Stimulated activated CD4-positive, alpha-beta T cell treated with anti-CD3 and anti-CD28 coated beads, Interleukin-2, amount 100 ng/mL, for 48 hours (primary cell): ENCODE measurements around the gene CD47.

Experiments used
- DNase-seq, 2 donors: peaks; one replicate each; pipeline ENCODE4 v3.0.0-alpha.2; 2020

Gene CD47

DNA sequence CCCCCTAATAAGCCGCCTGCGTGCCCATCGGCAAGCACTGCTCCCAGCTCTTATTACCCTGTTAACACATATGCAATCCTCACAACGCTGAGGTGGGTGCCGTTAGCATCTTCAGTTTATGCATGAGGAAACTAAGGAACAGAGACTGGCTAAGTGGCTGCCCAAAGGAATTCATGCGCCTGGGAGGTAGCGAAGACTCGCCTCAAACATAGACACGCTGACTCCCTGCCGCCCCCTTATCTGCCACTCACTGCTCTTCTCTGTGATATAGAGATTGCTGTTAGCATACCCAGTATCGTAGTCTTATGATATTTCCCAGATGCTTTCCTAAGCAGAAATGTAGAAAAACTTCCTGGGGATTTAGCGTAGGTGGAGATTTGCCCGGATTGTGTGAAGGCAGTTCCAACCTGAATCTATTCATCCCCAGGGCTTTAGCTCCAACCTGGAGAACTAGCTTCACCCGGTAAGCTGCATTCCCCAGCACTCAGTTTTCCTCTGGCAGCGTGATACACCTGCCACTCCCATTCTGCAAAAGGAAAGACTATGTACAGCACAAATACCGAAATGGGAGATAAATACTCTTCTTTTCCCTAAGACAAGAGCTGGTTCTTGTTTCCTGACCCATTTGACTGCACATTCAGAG is 23.7 kb upstream of the CD47 start:
- no peak for DNase-seq

GRCh38 chr3:108113975-108114374 is 23.1 kb upstream of the CD47 start:
- DNase-seq, result no peak

DNA sequence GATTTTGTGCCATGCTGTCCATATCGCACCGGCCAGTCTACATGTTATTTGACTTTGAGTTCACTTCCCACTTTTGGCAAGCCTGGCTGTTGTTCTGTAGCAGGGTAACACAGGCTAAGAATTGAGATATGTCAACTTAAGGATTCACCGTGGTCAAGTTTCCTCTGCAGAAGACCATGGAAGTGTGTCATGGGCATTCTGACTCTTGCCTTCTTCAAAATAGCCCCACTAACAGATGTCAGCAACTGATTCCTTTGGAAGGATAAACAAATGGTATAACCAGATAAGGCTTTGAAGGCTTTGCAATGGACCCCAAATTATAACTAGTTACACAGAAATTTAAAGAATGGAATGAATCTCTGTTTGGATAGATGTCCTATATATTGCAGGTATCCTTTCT is 20.1 kb upstream of the CD47 start:
- no peak for DNase-seq

GRCh38 chr3:108108416-108108815 is 17.6 kb upstream of the CD47 start:
- DNase-seq, result no peak

GRCh38 chr3:108106449-108106848 is 15.6 kb upstream of the CD47 start:
- DNase-seq, result no peak

GRCh38 chr3:108106031-108106430 is 15.2 kb upstream of the CD47 start:
- no peak for DNase-seq

GRCh38 chr3:108103886-108104797 is 13.3 kb upstream of the CD47 start:
- DNase-seq, result no peak

DNA sequence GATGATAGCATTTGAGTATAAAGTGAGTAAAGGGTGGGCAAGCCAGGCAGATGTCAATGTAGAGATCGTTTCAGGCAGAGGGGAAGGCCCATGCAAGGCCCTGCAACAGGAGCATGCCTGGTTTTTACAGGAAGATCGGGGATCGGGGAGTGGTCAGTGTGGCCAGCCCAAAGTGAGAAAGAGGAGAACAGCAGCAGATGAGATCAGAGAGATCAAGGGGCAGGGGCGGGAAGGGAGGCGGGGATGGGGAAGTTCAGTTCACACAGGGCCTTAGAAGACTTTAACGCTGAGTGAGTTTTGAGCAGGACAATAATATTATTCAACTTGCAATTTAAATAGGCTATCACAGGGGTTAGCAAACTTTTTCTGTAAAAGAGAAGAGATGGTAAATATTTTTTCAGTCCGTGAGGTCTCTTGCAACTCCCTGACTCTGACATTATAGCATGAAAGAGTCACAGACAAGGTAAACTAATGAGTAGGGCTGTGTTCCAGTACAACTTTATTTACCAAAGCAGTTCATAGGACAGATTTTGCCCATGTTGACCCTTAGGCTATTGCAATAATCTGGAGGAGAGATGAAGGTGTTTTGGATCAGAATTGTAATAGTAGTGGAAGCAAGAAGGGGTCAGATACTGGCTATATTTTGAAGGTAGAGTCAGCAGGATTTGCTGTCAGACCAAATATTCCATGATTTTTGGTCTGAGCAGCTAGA is 12.4 kb upstream of the CD47 start:
- DNase-seq, result no peak

GRCh38 chr3:108102420-108103039 is 11.7 kb upstream of the CD47 start:
- DNase-seq, result no peak

GRCh38 chr3:108100906-108101660 is 10.3 kb upstream of the CD47 start:
- no peak for DNase-seq

DNA sequence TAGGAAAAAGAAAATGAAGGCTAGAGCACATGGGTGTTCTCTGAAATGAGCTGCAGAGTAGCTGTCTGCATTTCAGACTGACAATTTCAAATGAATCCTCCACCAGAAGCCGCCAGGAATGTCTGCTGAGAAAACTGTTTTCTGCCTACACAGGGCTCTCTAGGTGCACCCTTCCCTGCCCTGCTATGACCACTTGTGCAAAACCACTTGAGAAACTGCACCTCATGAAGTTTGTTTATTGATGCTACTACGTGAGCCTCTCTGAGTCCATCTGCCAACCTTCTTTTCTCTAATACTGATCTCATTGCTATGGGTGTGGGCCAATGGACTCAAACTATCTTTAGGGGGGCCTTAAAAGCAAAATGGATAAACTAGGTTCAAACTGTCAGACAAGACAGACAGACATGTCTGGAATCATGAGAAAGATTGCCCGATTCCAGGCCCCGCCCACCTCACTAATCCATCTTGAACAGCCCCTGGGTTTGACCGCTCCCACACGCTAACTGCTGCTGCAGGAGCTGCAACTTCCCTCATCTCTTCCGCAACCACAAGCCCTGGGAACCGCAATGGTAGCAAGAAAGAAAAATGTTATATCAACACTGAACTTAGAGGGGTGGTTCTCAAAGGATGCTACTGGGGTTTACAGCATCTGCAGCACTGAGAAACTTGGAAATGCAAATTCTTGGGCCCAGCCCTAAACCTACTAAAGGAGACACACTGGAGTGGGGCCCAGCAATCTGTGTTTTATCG is 9.0 kb upstream of the CD47 start:
- no peak for DNase-seq

- DNase-seq, result no peak
Measured at GRCh38 chr3:108099244-108099643, 8.4 kb upstream of the CD47 start.

- DNase-seq, result no peak
Measured at GRCh38 chr3:108098003-108098370, 7.2 kb upstream of the CD47 start.

GRCh38 chr3:108097322-108098002 is 6.6 kb upstream of the CD47 start:
- DNase-seq, result no peak

- DNase-seq, result no peak
Measured at GRCh38 chr3:108096532-108097321, 5.9 kb upstream of the CD47 start.

DNA sequence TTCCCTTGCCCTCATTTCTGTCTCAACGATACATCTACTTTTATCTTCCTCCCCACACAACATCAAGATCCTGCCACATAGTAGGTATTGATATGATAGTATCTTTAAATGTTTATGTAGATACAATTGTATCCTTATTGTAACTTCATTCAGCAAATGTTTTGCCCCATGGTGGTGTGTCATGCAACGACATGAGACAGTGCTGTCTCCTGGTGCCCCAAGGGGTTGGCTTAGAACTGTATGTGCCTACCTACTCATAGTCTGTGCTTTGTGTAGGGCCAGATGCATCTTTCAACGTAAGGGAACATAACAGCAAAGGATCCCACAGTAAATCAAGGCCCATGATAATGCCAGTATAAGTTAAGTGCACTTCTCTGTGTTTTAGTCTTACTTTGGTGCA is 2.8 kb upstream of the CD47 start:
- no peak for DNase-seq

- DNase-seq, result no peak
Measured at GRCh38 chr3:108093021-108093420, 2.2 kb upstream of the CD47 start.

- no peak for DNase-seq
Measured at GRCh38 chr3:108092501-108092900, 1.7 kb upstream of the CD47 start.

DNA sequence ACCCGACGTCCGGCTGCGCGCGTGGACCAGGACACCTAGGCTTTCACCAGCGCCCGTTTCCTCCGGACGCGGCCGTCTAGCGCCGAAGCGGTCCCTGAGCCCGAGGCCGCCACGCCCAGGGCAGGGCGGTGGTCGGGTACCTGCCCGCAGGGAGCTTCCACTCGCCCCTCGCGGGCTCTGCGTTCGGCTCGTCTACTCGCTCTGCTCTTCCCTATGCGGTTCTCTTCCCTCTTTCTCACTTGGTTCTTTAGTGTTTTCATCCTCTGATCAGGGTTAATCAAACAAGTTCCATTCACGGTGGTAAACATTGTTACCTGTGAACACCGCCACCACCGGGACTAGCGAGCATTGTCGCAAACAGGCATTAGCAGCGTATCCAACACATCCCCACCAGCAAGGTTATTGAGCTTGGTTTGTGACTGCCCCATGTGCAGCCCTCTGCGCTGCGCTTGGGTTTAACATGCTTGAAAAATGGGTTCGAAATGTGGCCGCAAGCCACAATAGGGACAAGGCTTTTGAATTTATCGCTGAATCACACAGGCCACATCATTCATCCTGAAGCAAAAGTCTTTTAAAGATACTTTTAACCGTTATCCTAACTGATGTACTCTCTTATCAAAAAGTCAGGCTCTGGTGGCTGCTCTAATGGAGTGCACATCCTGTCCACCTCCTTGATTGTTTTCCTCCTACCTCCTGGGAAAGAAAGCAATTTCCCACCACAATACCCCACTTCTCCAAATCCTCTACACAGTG is 843 bp upstream of the CD47 start:
- DNase-seq, result peak in 1 of 2 donors; percentile 24
